Stimulated activated naive B cell treated with anti-CD40 and anti-IgM and Interleukin-4, amounts not matched to agents 10 μg/mL and 1 μg/mL and 100 μg/mL, for 72 hours (primary cell): ENCODE results near the gene CHST11.

Experiments
- ATAC-seq, 2 donors: fragments of 150-1000 bp; cut with Tn5 transposase; replicated peaks; 2 replicates each; pipeline ENCODE4 v1.10.0; 2021; ENCODE audit warnings: moderate library complexity in 1 of 2
- DNase-seq: peaks from one replicate; pipeline ENCODE4 v3.0.0; 2021
- H3K27ac Mint-ChIP-seq: one replicate; pipeline ENCODE4 v1.8.0; 2022; ENCODE audit warnings: mild to moderate bottlenecking, mixed read lengths
- H3K27me3 Mint-ChIP-seq, 2 donors: one replicate each; pipeline ENCODE4 v1.8.0; 2022; ENCODE audit warnings: mixed read lengths in 2 of 2
- H3K36me3 Mint-ChIP-seq, 2 donors: one replicate each; pipeline ENCODE4 v1.8.0; 2022; ENCODE audit warnings: mixed read lengths in 2 of 2, mild to moderate bottlenecking in 1 of 2
- H3K4me1 Mint-ChIP-seq, 2 donors: one replicate each; pipeline ENCODE4 v1.8.0; 2022; ENCODE audit warnings: mixed read lengths in 2 of 2, mild to moderate bottlenecking in 1 of 2
- H3K4me3 Mint-ChIP-seq, 2 donors: one replicate each; pipeline ENCODE4 v1.8.0; 2022; ENCODE audit warnings: mild to moderate bottlenecking in 2 of 2, mixed read lengths in 2 of 2, moderate library complexity in 1 of 2
- H3K9me3 Mint-ChIP-seq, 2 donors: one replicate each; pipeline ENCODE4 v1.8.0; 2022; ENCODE audit warnings: mixed read lengths in 2 of 2, mild to moderate bottlenecking in 1 of 2

Gene CHST11

DNA sequence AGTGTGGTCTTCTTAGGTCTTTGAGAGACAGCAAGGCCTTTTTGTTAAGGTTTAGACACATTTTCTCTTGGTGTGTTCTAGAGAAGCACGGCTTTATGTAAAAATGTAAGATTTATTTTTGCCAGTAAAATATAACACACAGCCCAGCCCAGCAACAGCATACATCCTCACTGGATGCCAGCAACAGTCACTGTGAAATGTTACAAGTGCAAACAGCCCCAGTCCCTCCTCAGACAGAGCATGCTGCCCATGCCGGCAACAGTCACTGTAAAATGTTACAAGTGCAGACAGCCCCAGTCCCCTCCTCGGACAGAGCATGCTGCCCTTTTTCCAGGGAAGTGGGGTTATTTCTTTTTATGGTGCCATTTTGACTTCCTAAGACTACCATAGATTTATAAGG is 207.6 kb downstream of the CHST11 start:
- no peak overlapping the region for H3K4me3 Mint-ChIP-seq

DNA sequence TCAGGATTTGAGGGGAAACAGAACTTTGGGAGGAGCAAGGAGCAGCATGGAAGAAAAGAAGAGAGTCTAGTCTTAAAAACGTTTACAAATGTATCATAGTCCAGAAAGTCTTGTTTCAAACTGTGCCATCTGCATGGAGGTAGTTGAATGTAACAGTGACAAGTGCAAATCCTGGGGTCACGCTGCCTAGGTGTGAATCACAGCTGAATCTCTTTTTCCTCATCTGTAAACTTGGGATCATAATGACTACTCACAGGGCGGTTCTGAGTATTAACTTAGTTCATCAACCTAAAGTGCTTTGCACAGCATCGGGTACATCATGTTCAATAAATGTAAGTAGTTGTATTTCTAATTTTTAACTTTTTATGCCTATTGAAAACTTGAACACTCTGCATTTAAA is 208.5 kb downstream of the CHST11 start:
- Mint-ChIP-seq H3K27me3 (no peaks in the 10 kb centered on the region), H3K27ac (peak overlapping the region; percentile 80), H3K36me3 (peaks cover 26 to 40% of the 10 kb centered on the region in 2 donors), H3K9me3 (no peaks in the 10 kb centered on the region), H3K4me1 (peaks cover 39 to 61% of the 10 kb centered on the region in 2 donors), H3K4me3 (no peak overlapping the region)
- ATAC-seq (no peak), DNase-seq (no peak)

More for the DNA sequence above, 207.6 kb downstream of the CHST11 start:
- no peaks in the 10 kb centered on the region for H3K27me3 Mint-ChIP-seq
- H3K4me1 Mint-ChIP-seq: peaks cover 31 to 51% of the 10 kb centered on the region in 2 donors
- DNase-seq (no peak), ATAC-seq (no peak)
- peaks cover 27 to 37% of the 10 kb centered on the region in 2 donors for H3K36me3 Mint-ChIP-seq
- no peaks in the 10 kb centered on the region for H3K9me3 Mint-ChIP-seq
- no peak overlapping the region for H3K27ac Mint-ChIP-seq

DNA sequence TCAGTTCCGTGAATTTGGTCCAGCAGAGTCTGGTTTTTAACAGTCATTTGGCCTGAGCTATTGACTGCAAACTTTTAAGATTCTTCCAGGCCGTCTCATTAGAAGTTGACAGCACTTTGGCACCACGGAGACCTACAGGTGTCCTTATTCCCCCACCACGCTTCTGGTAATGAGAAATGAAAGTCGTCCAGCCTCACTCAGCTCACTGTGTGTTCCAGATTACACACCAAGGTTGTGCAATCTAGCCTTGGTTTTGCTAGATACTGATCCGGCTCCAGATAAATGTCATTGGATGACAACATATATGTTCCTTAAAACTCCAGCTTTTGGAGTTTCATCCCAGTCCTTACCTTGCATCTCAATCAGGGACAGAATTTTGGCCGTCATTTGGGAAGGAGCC is 210.4 kb downstream of the CHST11 start:
- H3K27me3 Mint-ChIP-seq: no peaks in the 10 kb centered on the region
- no peak for ATAC-seq
- H3K27ac Mint-ChIP-seq: no peak overlapping the region
- DNase-seq: no peak
- no peaks in the 10 kb centered on the region for H3K9me3 Mint-ChIP-seq
- peaks cover 54 to 73% of the 10 kb centered on the region in 2 donors for H3K4me1 Mint-ChIP-seq
- peaks cover 24 to 46% of the 10 kb centered on the region in 2 donors for H3K36me3 Mint-ChIP-seq
- H3K4me3 Mint-ChIP-seq: no peak overlapping the region

DNA sequence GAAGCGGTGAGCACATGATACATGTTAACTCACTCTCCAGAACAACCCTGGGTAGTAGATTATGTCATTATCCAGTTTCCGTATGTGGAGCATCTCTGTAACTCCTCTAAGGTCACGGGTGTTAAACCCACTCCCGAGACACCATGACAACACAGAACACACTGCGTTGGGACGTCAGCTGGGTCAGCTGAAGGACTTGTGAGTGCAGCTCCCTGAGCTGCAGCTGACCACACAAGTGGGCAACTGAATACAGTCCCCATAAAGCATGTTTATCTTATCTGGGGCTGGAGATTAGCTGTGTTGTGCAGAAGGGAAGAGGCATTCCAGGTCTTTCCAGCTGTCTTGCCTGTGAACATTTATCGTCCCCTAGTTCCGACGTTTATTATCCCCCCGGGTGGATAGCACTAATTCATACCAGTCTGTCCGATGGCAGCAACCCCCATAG is 211.5 kb downstream of the CHST11 start:
- no peaks in the 10 kb centered on the region for H3K9me3 Mint-ChIP-seq
- ATAC-seq (no peak), DNase-seq (no peak)
- peak overlapping the region in 1 of 2 donors; percentile 23 for H3K4me3 Mint-ChIP-seq
- peaks cover 25 to 44% of the 10 kb centered on the region in 2 donors for H3K36me3 Mint-ChIP-seq
- H3K27me3 Mint-ChIP-seq: no peaks in the 10 kb centered on the region
- peaks cover 62 to 84% of the 10 kb centered on the region in 2 donors for H3K4me1 Mint-ChIP-seq
- no peak overlapping the region for H3K27ac Mint-ChIP-seq

DNA sequence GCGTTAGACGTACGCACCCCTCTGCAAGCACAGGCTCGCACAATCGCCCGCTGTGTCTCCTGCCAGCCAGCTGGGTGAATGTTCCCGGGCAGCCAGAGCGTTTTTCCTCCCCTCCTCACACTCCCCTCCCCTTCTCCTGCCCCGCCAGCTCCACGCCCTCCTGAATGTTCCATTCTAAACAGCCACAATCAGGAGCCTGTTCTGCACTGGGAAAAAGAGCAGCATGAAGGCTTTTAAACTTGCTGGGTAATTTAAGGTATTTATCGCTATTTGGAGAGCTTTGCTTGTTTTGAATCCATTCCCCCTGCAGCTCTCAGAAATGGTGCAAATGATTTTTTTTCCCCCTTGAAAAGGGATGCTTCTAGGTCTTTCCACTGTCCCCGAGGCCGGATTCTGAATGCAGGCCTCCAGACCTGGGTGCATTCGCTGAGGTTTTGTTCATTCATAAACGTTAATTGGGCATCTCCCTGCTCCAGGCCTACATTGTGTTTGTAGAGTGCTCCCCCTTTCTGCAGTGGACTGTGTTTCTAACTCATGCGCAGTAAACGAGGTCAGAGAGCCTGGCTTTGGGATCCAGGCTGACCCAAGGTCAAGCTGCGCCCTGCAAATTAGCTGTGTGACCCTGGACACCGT is 212.5 kb downstream of the CHST11 start:
- Mint-ChIP-seq H3K4me1 (peaks cover 64 to 85% of the 10 kb centered on the region in 2 donors), H3K4me3 (peak overlapping the region in 1 of 2 donors; percentile 43)
- DNase-seq: no peak

DNA sequence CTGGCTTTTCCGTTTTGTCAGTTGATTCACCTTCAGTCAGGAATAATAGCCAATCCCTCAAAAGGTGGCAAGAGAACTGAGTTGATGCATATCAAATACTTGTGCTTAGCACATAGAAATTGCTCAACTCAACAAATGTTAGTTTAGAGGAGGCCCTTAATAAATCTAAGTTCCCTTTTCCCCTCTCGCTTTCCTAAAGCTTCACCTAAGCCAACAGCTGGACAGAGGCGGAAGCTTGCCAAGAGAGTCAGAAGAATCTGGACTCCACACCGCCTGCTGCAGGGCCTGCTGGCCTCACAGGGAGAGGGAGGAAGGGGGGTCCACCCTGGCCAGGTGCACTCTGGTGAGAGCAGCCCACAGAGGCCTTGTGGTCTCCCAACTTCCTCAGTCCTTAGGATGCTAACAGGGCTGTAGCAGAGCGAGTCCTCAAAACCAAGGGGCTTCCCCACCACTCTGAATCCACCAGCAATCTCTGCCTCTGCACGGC is 213.1 kb downstream of the CHST11 start:
- H3K27ac Mint-ChIP-seq: peak overlapping the region; percentile 89
- peaks cover 24 to 40% of the 10 kb centered on the region in 2 donors for H3K36me3 Mint-ChIP-seq
- no peaks in the 10 kb centered on the region for H3K9me3 Mint-ChIP-seq
- H3K27me3 Mint-ChIP-seq: no peaks in the 10 kb centered on the region
- DNase-seq (peak; percentile 55), ATAC-seq (peak; percentile 74 to 82)
- peaks cover 65 to 81% of the 10 kb centered on the region in 2 donors for H3K4me1 Mint-ChIP-seq
- peak overlapping the region in 1 of 2 donors; percentile 43 for H3K4me3 Mint-ChIP-seq

More for the DNA sequence above, 212.5 kb downstream of the CHST11 start:
- Mint-ChIP-seq H3K27me3 (no peaks in the 10 kb centered on the region), H3K36me3 (peaks cover 25 to 40% of the 10 kb centered on the region in 2 donors), H3K27ac (peak overlapping the region; percentile 82), H3K9me3 (no peaks in the 10 kb centered on the region)
- no peak for ATAC-seq

DNA sequence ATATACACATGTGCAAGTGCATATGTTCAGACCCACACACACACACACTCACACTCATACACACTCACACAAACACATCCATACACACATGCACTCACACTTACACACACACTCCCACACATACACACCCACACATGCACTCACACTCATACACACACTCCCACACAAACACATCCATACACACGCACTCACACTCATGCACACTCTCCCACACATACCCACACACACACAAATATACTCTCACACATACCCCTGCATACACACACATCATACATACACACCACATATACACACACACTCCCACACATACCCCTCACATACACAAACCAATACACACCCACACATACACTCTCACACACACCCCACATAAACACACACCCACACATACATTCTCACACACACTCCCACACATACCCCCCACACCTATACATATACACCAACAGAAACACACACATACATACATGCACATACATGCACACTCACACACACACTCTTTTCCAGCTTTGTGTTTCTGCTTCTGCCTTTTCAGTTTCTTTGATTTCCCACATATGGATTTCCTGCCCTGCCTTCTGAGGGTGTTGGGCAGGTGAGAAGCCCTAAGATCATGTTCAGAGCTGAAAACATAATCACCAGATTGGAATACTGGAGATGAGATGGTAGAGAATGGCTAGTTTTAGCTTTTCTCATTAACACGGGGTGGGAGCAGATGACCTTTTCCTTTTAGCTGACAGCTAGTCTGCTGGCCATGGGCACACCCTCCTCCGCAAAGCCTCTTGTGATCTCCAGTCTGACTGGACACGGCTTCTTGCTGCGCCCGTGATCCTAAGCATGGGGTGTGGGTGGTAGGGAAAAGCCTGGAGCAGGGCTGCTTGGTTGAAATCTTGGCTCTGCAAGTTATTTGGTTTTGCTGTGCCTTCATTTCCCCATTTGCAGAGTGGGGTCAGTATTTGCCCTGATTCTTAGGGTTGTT is 214.0 kb downstream of the CHST11 start:
- ATAC-seq (no peak), DNase-seq (no peak)
- no peaks in the 10 kb centered on the region for H3K9me3 Mint-ChIP-seq
- H3K4me1 Mint-ChIP-seq: peaks cover 61 to 83% of the 10 kb centered on the region in 2 donors
- H3K27me3 Mint-ChIP-seq: no peaks in the 10 kb centered on the region
- peak overlapping the region; percentile 89 for H3K27ac Mint-ChIP-seq
- H3K36me3 Mint-ChIP-seq: peaks cover 20 to 36% of the 10 kb centered on the region in 2 donors
- H3K4me3 Mint-ChIP-seq: peak overlapping the region; percentile 15 to 21

DNA sequence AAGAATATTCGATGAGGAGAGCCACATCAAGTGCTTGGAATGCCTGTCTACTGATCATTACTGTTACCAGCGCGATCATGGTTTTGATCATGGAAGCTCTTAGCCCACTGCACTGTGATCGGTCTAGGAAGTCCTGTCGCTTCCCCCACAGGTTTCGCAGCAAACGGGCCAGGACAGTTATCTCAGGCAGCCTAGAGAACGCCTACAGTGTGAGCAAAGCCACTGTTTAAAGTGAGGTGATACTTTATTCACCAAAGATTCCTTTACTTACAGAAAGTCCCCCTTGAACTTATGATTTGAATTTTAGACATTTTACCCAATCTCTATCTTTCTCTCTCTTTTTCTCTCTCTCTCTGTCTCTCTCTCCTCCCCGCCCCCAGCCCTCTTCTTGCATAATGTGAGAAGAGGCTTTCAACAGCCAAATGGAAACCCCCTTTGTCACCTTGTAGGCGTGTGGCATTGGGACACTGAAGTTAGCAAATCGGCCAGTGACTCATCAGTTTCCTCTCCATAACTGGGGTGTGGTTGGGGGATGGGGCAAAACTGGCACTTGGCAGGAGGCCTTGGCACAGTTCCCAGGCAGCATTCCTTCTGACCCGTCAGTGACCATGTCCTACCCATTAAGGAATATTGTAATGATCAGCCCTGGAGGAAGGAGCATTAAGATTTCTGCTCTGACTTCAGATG is 214.8 kb downstream of the CHST11 start:
- Mint-ChIP-seq H3K27ac (peak overlapping the region; percentile 89), H3K36me3 (peaks cover 19 to 33% of the 10 kb centered on the region in 2 donors), H3K27me3 (no peaks in the 10 kb centered on the region), H3K4me1 (peaks cover 61 to 87% of the 10 kb centered on the region in 2 donors), H3K9me3 (no peaks in the 10 kb centered on the region), H3K4me3 (peak overlapping the region; percentile 21 to 58)
- ATAC-seq (peak; percentile 77), DNase-seq (peak; percentile 76)

DNA sequence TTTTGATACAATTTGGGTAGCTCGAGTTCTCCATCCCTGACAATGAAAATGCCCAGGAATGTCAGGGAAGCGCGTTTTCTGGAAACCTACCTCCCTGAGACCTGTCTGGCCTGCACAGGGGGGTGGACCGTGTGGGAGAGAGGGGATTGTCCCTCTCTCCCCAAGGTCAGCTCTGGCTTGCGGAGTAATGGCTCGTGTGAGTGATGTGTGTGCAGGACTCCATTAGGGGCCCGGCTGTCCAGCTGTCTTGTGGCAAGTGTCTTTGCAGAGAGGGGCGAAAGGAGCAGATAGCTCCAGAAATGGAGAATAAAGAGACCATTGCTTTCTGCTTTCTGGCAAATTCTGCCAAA is 215.3 kb downstream of the CHST11 start:
- peak overlapping the region; percentile 21 to 58 for H3K4me3 Mint-ChIP-seq
- no peaks in the 10 kb centered on the region for H3K9me3 Mint-ChIP-seq
- peak overlapping the region; percentile 89 for H3K27ac Mint-ChIP-seq
- peaks cover 19 to 37% of the 10 kb centered on the region in 2 donors for H3K36me3 Mint-ChIP-seq
- ATAC-seq: no peak
- no peak for DNase-seq
- peaks cover 64 to 90% of the 10 kb centered on the region in 2 donors for H3K4me1 Mint-ChIP-seq
- no peaks in the 10 kb centered on the region for H3K27me3 Mint-ChIP-seq

DNA sequence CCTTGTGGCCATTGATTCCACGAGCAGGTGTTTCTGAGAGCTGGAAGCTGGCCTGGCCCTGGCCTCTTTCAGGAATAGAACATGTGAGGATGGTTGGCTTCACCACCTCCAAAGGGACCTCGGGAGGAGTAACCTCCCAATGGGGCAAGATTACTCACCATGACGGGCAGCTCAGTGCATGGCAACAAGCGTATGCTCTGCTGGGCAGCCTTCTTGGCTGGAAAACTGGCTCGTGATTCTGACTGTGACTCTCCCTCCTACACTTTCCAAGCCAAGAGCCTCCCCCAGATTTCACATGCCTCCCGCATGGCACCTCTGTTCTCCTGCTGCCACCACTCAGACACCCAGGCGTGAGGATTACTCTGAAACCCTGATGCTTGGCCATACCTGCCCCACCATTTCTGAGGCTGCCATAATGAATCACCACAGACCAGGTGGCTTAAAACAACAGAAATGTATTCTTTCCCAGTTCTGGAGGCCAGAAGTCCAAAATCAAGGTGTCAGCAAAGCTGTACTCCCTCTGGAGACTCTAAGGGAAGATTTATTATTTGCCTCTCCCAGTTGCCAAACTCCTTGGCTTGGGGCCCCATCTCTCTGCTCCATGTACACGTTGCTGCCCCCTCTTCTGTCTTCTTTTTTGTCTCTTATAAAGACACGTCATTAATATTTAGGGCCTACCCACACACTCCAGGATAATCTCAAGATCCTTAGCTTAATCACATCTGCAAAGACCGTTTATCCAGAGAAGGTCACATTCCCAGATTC is 215.9 kb downstream of the CHST11 start:
- Mint-ChIP-seq H3K4me1 (peaks cover 69 to 93% of the 10 kb centered on the region in 2 donors), H3K27ac (peak overlapping the region; percentile 89), H3K9me3 (no peaks in the 10 kb centered on the region), H3K36me3 (peaks cover 22 to 41% of the 10 kb centered on the region in 2 donors), H3K27me3 (no peaks in the 10 kb centered on the region), H3K4me3 (peak overlapping the region; percentile 23 to 54)
- ATAC-seq (no peak), DNase-seq (no peak)

DNA sequence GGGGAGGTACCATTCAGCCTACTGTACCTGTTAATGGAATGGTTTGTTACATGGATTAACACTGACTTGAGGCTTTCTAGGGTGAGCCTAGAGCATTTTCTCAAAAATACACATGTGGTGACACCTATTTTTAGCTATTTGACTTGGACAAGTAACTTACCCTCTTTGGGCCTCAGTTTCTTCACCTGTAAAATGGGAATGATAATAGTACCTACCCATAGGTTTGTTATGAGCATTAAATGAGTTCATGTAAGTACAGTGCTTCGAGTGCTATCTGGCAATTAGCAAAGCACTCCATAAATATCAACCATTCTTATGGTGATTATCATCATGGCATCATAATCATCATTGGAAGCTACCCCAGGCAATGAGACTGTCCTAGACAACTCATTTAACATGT is 216.5 kb downstream of the CHST11 start:
- H3K36me3 Mint-ChIP-seq: peaks cover 27 to 45% of the 10 kb centered on the region in 2 donors
- no peak for ATAC-seq
- no peaks in the 10 kb centered on the region for H3K27me3 Mint-ChIP-seq
- H3K9me3 Mint-ChIP-seq: no peaks in the 10 kb centered on the region
- H3K4me1 Mint-ChIP-seq: peaks cover 67 to 93% of the 10 kb centered on the region in 2 donors
- no peak for DNase-seq
- peak overlapping the region; percentile 89 for H3K27ac Mint-ChIP-seq
- no peak overlapping the region for H3K4me3 Mint-ChIP-seq

DNA sequence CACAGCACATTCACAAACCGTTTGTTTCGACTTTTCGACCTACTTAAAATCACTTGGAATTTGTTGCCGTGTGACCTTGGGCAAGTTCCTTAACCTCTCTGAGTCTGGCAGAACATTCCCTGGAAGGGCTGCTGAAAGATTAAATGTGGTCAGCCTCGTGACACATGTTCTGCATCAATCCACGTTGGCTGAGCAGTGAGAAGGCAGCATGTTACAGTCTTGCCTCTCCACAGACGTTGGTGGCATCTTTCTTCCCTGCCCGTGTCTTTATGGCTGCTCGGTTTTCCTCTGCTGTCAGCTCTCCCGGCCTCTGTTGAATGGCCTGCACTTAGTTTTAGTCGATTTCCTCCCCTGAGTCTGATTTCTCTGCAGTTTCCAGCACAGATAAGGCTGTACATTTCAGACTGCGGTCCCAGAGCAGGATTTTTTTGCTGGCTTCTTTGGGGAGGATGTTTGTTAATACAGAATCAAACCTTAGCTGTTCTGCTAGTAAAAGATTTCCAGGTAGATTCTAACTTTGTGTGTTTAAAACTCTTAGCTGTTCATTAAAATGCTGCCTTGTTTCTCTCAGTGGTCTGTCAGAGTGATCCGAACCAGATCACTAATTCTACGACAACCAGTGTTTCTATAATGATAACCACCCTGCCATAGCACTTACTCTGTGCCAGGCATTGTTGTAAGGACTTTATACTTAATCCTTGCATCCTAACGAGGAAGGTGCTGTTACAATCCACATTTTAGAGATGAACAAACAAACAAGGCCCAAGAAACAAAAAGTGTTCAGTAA is 217.1 kb downstream of the CHST11 start:
- Mint-ChIP-seq H3K36me3 (peaks cover 27 to 45% of the 10 kb centered on the region in 2 donors), H3K9me3 (no peaks in the 10 kb centered on the region), H3K27me3 (no peaks in the 10 kb centered on the region), H3K27ac (no peak overlapping the region), H3K4me1 (peaks cover 64 to 93% of the 10 kb centered on the region in 2 donors), H3K4me3 (no peak overlapping the region)
- DNase-seq (no peak), ATAC-seq (no peak)

DNA sequence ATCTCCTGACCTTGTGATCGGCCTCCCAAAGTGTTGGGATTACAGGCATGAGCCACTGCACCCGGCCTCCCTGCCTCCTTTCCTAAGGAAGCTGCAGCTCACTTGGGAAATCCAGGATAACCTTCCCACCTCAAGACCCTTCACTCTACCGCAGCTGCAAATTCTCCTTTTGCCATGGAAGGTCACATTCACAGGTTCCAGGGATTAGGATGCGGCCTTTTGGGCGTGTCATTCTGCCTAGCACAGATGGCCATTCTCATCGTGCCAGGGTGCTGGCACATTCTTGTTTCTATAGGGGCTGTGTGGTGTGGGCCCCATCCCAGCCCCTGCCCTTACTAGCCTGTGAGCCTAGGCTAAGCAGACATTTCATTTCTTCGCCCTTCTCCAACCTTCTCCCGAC is 219.9 kb downstream of the CHST11 start:
- peaks cover 24 to 38% of the 10 kb centered on the region in 2 donors for H3K36me3 Mint-ChIP-seq
- peak overlapping the region; percentile 53 for H3K27ac Mint-ChIP-seq
- peak overlapping the region in 1 of 2 donors; percentile 30 for H3K4me3 Mint-ChIP-seq
- H3K27me3 Mint-ChIP-seq: no peaks in the 10 kb centered on the region
- ATAC-seq: no peak
- H3K4me1 Mint-ChIP-seq: peaks cover 56 to 93% of the 10 kb centered on the region in 2 donors
- no peak for DNase-seq
- H3K9me3 Mint-ChIP-seq: no peaks in the 10 kb centered on the region
